ENCODE measurements around the gene ATG7. TPM values are rescaled to one million over a fixed set of nuclear protein-coding genes. Genes with fewer than 3 reads are reported as not detected.
A peak's percentile ranks its signal among the peaks of the same experiment; 100 is the strongest.
"Not testable (repeated sequence)": the region's sequence is repeated elsewhere in the genome, so short reads cannot be mapped to it uniquely, and the experiment has no call there.

Gene ATG7
- total RNA-seq, 3 donors from 2014 or later (not counting 1 experiment from before 2014, with no cell fraction given), result 55.3 to 72.9 (median 68.6) TPM

DNA sequence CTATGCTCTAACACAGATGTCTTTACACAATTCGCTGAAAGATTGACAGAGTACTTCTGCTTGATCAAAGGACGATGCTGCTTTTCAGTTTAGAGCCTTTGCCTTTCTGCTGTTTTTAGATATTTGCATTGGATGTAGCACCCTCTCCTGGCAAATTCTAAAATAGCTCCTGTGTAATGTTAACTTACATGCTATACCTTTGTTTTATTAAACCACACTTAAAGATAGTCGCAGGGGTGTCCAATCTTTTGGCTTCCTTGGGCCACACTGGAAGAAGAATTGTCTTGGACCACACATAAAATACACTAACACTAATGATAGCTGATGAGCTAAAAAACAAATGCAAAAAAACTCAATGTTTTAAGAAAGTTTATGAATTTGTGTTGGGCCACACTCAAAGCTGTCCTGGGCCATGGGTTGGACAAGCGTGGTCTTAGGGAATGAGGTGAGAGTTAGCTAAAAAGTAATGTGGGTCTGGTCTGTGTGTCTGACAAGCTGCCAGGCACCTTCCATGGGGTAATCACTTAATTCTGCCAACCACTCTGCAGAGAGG is 62.9 kb downstream of the ATG7 start:
- H3K9me3 Mint-ChIP-seq, result no peaks in the 10 kb centered on the region
- TF ChIP-seq, protein P1, sequence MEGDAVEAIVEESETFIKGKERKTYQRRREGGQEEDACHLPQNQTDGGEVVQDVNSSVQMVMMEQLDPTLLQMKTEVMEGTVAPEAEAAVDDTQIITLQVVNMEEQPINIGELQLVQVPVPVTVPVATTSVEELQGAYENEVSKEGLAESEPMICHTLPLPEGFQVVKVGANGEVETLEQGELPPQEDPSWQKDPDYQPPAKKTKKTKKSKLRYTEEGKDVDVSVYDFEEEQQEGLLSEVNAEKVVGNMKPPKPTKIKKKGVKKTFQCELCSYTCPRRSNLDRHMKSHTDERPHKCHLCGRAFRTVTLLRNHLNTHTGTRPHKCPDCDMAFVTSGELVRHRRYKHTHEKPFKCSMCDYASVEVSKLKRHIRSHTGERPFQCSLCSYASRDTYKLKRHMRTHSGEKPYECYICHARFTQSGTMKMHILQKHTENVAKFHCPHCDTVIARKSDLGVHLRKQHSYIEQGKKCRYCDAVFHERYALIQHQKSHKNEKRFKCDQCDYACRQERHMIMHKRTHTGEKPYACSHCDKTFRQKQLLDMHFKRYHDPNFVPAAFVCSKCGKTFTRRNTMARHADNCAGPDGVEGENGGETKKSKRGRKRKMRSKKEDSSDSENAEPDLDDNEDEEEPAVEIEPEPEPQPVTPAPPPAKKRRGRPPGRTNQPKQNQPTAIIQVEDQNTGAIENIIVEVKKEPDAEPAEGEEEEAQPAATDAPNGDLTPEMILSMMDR (IDR thresholded peaks at IDR 0.05), result peak; percentile 58
- intact Hi-C loops (cut with micrococcal nuclease), result loop anchor here (1.0 to 5.0 kb wide), 3 partner anchors 75 to 273 kb away; no protein-coding TSS in a partner anchor
- no peaks in the 10 kb centered on the region for H3K36me3 Mint-ChIP-seq
- no peak overlapping the region for H3K4me3 Mint-ChIP-seq
- ATAC-seq, result peak; percentile 78 to 91 (median 91)
- Histone ChIP-seq H3K9me3 (ENCODE audit: control insufficient read depth, insufficient read depth, low read length) (no peaks in the 10 kb centered on the region), H3K36me3 (ENCODE audit: control insufficient read depth, insufficient read depth, low read length) (peaks cover 9% of the 10 kb centered on the region), H3K4me3 (ENCODE audit: low read length) (no peak overlapping the region), H3K27ac (ENCODE audit: low read length) (no peak overlapping the region), H3K4me1 (ENCODE audit: control insufficient read depth, insufficient read depth, low read length) (no peaks in the 10 kb centered on the region), H3K27me3 (ENCODE audit: control insufficient read depth, insufficient read depth, low read length) (no peaks in the 10 kb centered on the region)
- no peak overlapping the region for H3K27ac Mint-ChIP-seq
- 56% methylated on average over 4 of the region's 4 CpGs for WGBS (ENCODE audit: insufficient coverage)
- no peaks in the 10 kb centered on the region for H3K27me3 Mint-ChIP-seq (ENCODE audit: low read depth in 2 of 2)
- peak in 1 of 2 donors; percentile 74 for DNase-seq
- H3K4me1 Mint-ChIP-seq, result no peaks in the 10 kb centered on the region

DNA sequence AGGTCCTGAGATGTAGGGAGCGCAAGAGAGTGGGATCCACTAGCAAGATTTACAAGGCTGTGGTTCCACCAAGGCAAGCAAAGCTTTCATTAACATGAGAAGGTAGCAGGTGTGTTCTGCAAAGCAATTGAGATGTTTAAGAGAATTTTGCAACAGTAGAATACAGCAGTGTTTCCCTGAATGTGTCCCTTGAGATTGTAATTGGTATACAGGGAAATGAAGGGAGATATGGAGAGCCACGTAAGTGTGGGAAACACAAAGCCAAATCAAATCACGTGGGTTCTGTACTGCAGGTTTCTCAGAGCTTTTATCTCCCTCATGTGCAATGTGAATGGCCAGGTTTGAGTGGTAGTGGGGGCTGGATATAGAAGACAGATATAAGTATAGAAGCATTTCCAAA is 67.3 kb downstream of the ATG7 start:
- peaks cover 6% of the 10 kb centered on the region for H3K36me3 Mint-ChIP-seq
- intact Hi-C loops (cut with micrococcal nuclease), result loop anchor here (5.0 kb wide), 1 partner anchor 277 kb away; no protein-coding TSS in a partner anchor

DNA sequence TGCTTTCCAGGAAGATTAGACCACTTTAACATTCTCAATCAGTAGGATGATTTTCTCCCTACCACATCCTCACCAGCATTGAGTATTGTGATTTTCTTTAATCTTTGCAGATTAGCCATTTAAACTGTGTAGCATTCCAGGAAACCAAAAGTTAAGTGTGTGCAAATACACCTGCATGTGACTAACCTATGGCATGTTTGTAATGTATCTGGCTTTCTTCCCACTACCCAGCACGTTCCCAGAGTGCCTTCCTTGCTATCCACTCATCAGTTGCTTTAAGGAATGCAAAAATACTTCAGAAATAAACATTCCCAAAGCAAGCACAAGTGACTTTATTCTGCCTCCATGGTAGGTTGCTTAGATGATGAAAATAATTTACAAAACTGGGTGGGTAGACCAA is 74.2 kb downstream of the ATG7 start:
- no CpG with 5 or more reads among the region's 1 CpG for WGBS (ENCODE audit: insufficient coverage)
- TF ChIP-seq, protein P1 (IDR thresholded peaks at IDR 0.05), result no peak
- H3K27me3 Mint-ChIP-seq (ENCODE audit: low read depth in 2 of 2), result no peaks in the 10 kb centered on the region
- H3K4me3 Mint-ChIP-seq, result no peak overlapping the region
- no peak for DNase-seq
- peaks cover 6% of the 10 kb centered on the region for H3K36me3 Mint-ChIP-seq
- Histone ChIP-seq H3K4me1 (ENCODE audit: control insufficient read depth, insufficient read depth, low read length) (no peaks in the 10 kb centered on the region), H3K4me3 (ENCODE audit: low read length) (no peak overlapping the region), H3K36me3 (ENCODE audit: control insufficient read depth, insufficient read depth, low read length) (peaks cover 44% of the 10 kb centered on the region), H3K27me3 (ENCODE audit: control insufficient read depth, insufficient read depth, low read length) (no peaks in the 10 kb centered on the region), H3K27ac (ENCODE audit: low read length) (no peak overlapping the region), H3K9me3 (ENCODE audit: control insufficient read depth, insufficient read depth, low read length) (no peaks in the 10 kb centered on the region)
- no peaks in the 10 kb centered on the region for H3K9me3 Mint-ChIP-seq
- no peak overlapping the region for H3K27ac Mint-ChIP-seq
- peaks cover 0 to 11% of the 10 kb centered on the region in 2 donors for H3K4me1 Mint-ChIP-seq
- no peak for ATAC-seq
- intact Hi-C loops (cut with micrococcal nuclease), result no loop called here

More for the DNA sequence above, 67.3 kb downstream of the ATG7 start:
- no peak overlapping the region for H3K27ac Mint-ChIP-seq
- Histone ChIP-seq H3K27ac (ENCODE audit: low read length) (no peak overlapping the region), H3K36me3 (ENCODE audit: control insufficient read depth, insufficient read depth, low read length) (peaks cover 15% of the 10 kb centered on the region), H3K9me3 (ENCODE audit: control insufficient read depth, insufficient read depth, low read length) (no peaks in the 10 kb centered on the region), H3K4me3 (ENCODE audit: low read length) (no peak overlapping the region), H3K4me1 (ENCODE audit: control insufficient read depth, insufficient read depth, low read length) (no peaks in the 10 kb centered on the region), H3K27me3 (ENCODE audit: control insufficient read depth, insufficient read depth, low read length) (no peaks in the 10 kb centered on the region)
- no peaks in the 10 kb centered on the region for H3K27me3 Mint-ChIP-seq (ENCODE audit: low read depth in 2 of 2)
- WGBS (ENCODE audit: insufficient coverage), result 87% methylated on average over 3 of the region's 3 CpGs
- DNase-seq, result no peak
- H3K9me3 Mint-ChIP-seq, result no peaks in the 10 kb centered on the region
- ATAC-seq, result no peak
- TF ChIP-seq, protein P1 (IDR thresholded peaks at IDR 0.05), result no peak
- no peak overlapping the region for H3K4me3 Mint-ChIP-seq
- H3K4me1 Mint-ChIP-seq, result no peaks in the 10 kb centered on the region

DNA sequence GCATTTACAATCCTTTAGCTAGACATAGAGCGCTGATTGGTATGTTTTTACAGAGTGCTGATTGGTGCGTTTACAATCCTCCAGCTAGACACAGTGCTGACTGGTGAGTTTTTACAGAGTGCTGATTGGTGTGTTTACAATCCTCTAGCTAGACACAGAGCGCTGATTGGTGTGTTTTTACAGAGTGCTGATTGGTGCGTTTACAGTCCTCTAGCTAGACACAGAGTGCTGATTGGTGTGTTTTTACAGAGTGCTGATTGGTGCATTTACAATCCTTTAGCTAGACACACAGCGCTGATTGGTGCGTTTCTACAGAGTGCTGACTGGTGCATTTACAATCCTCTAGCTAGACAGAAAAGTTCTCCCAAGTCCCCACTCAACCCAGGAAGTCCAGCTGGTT is 76.7 kb downstream of the ATG7 start:
- WGBS (ENCODE audit: insufficient coverage), result 97% methylated on average over 6 of the region's 6 CpGs
- H3K27me3 ChIP-seq (ENCODE audit: control insufficient read depth, insufficient read depth, low read length); H3K4me3 ChIP-seq (ENCODE audit: low read length); H3K36me3 Mint-ChIP-seq; H3K27me3 Mint-ChIP-seq (ENCODE audit: low read depth in 2 of 2); intact Hi-C loops (cut with micrococcal nuclease); ATAC-seq; H3K9me3 Mint-ChIP-seq; H3K27ac ChIP-seq (ENCODE audit: low read length); H3K4me3 Mint-ChIP-seq; H3K4me1 ChIP-seq (ENCODE audit: control insufficient read depth, insufficient read depth, low read length); H3K27ac Mint-ChIP-seq; DNase-seq; H3K9me3 ChIP-seq (ENCODE audit: control insufficient read depth, insufficient read depth, low read length): not testable (repeated sequence)
- H3K36me3 ChIP-seq (ENCODE audit: control insufficient read depth, insufficient read depth, low read length), result peaks cover 34% of the 10 kb centered on the region
- H3K4me1 Mint-ChIP-seq, result peaks cover 0 to 11% of the 10 kb centered on the region in 2 donors

All from natural killer cell (primary cell).